Measurements from ENCODE around the gene SCG5.

The SCG5 gene

GRCh38 chr15:32709295-32710033, 68.0 kb downstream of the SCG5 start:
- H3K4me1 ChIP-seq (ENCODE audit: control insufficient read depth, insufficient read depth, low read length): no peaks in the 10 kb centered on the region
- WGBS (ENCODE audit: insufficient coverage, insufficient read length): no CpG with 5 or more reads among the region's 9 CpGs
- H3K36me3 ChIP-seq (ENCODE audit: control insufficient read depth, insufficient read depth, low read length): no peaks in the 10 kb centered on the region
- no peak for DNase-seq (ENCODE audit: low read depth, low spot score)
- H3K27ac ChIP-seq (ENCODE audit: low read length): no peak overlapping the region
- H3K9me3 ChIP-seq (ENCODE audit: control insufficient read depth, insufficient read depth, low read length): no peaks in the 10 kb centered on the region
- no peaks in the 10 kb centered on the region for H3K27me3 ChIP-seq (ENCODE audit: control insufficient read depth, insufficient read depth, low read length)
- H3K4me3 ChIP-seq (ENCODE audit: low read length): no peak overlapping the region

GRCh38 chr15:32715276-32715675, 73.8 kb downstream of the SCG5 start:
- H3K4me3 ChIP-seq (ENCODE audit: low read length): no peak overlapping the region
- H3K36me3 ChIP-seq (ENCODE audit: control insufficient read depth, insufficient read depth, low read length): no peaks in the 10 kb centered on the region
- no peak for DNase-seq (ENCODE audit: low read depth, low spot score)
- no peaks in the 10 kb centered on the region for H3K9me3 ChIP-seq (ENCODE audit: control insufficient read depth, insufficient read depth, low read length)
- H3K27me3 ChIP-seq (ENCODE audit: control insufficient read depth, insufficient read depth, low read length): peaks cover 39% of the 10 kb centered on the region
- peaks cover 5% of the 10 kb centered on the region; the same call in 1 of the 2 replicates for H3K4me1 ChIP-seq (ENCODE audit: control insufficient read depth, insufficient read depth, low read length)
- no CpG with 5 or more reads among the region's 4 CpGs for WGBS (ENCODE audit: insufficient coverage, insufficient read length)
- no peak overlapping the region for H3K27ac ChIP-seq (ENCODE audit: low read length)

GRCh38 chr15:32716216-32716914, 74.9 kb downstream of the SCG5 start:
- no CpG with 5 or more reads among the region's 13 CpGs for whole genome bisulfite sequencing (ENCODE audit: insufficient coverage, insufficient read length)
- H3K4me3 ChIP-seq (ENCODE audit: low read length): no peak overlapping the region

GRCh38 chr15:32716915-32717425, 75.5 kb downstream of the SCG5 start:
- Histone ChIP-seq H3K27me3 (ENCODE audit: control insufficient read depth, insufficient read depth, low read length) (peaks cover 41% of the 10 kb centered on the region), H3K36me3 (ENCODE audit: control insufficient read depth, insufficient read depth, low read length) (no peaks in the 10 kb centered on the region), H3K4me3 (ENCODE audit: low read length) (peak overlapping the region; percentile 27; the same call in 1 of the 2 replicates), H3K9me3 (ENCODE audit: control insufficient read depth, insufficient read depth, low read length) (no peaks in the 10 kb centered on the region), H3K4me1 (ENCODE audit: control insufficient read depth, insufficient read depth, low read length) (peaks cover 5% of the 10 kb centered on the region; the same call in 1 of the 2 replicates), H3K27ac (ENCODE audit: low read length) (no peak overlapping the region)
- WGBS (ENCODE audit: insufficient coverage, insufficient read length): no CpG with 5 or more reads among the region's 21 CpGs
- DNase-seq (ENCODE audit: low read depth, low spot score): no peak

More at GRCh38 chr15:32716216-32716914, 74.9 kb downstream of the SCG5 start:
- Histone ChIP-seq H3K27ac (ENCODE audit: low read length) (no peak overlapping the region), H3K9me3 (ENCODE audit: control insufficient read depth, insufficient read depth, low read length) (no peaks in the 10 kb centered on the region), H3K4me1 (ENCODE audit: control insufficient read depth, insufficient read depth, low read length) (peaks cover 5% of the 10 kb centered on the region; the same call in 1 of the 2 replicates), H3K36me3 (ENCODE audit: control insufficient read depth, insufficient read depth, low read length) (no peaks in the 10 kb centered on the region), H3K27me3 (ENCODE audit: control insufficient read depth, insufficient read depth, low read length) (peaks cover 41% of the 10 kb centered on the region)
- no peak for DNase-seq (ENCODE audit: low read depth, low spot score)

GRCh38 chr15:32717426-32718226, 76.1 kb downstream of the SCG5 start, which contains the start of gene GREM1:
GREM1 (plus strand) TSS chr15:32718004; CDS start chr15:32730691, 12,687 bp downstream.
- no peaks in the 10 kb centered on the region for H3K36me3 ChIP-seq (ENCODE audit: control insufficient read depth, insufficient read depth, low read length)
- no peaks in the 10 kb centered on the region for H3K9me3 ChIP-seq (ENCODE audit: control insufficient read depth, insufficient read depth, low read length)
- peaks cover 5% of the 10 kb centered on the region; the same call in 1 of the 2 replicates for H3K4me1 ChIP-seq (ENCODE audit: control insufficient read depth, insufficient read depth, low read length)
- no peak for DNase-seq (ENCODE audit: low read depth, low spot score)
- peak within 1 kb of the TSS; percentile 27; the same call in 1 of the 2 replicates for H3K4me3 ChIP-seq (ENCODE audit: low read length)
- H3K27ac ChIP-seq (ENCODE audit: low read length): no peak within 1 kb of the TSS
- no CpG with 5 or more reads among the region's 99 CpGs for WGBS (ENCODE audit: insufficient coverage, insufficient read length)
- H3K27me3 ChIP-seq (ENCODE audit: control insufficient read depth, insufficient read depth, low read length): peaks cover 43% of the 10 kb centered on the region

GRCh38 chr15:32718227-32718820, 76.8 kb downstream of the SCG5 start:
- peak overlapping the region; percentile 27; the same call in 1 of the 2 replicates for H3K4me3 ChIP-seq (ENCODE audit: low read length)
- DNase-seq (ENCODE audit: low read depth, low spot score): no peak
- H3K36me3 ChIP-seq (ENCODE audit: control insufficient read depth, insufficient read depth, low read length): no peaks in the 10 kb centered on the region
- H3K9me3 ChIP-seq (ENCODE audit: control insufficient read depth, insufficient read depth, low read length): no peaks in the 10 kb centered on the region
- peaks cover 5% of the 10 kb centered on the region; the same call in 1 of the 2 replicates for H3K4me1 ChIP-seq (ENCODE audit: control insufficient read depth, insufficient read depth, low read length)
- WGBS (ENCODE audit: insufficient coverage, insufficient read length): no CpG with 5 or more reads among the region's 60 CpGs
- no peak overlapping the region for H3K27ac ChIP-seq (ENCODE audit: low read length)
- H3K27me3 ChIP-seq (ENCODE audit: control insufficient read depth, insufficient read depth, low read length): peaks cover 43% of the 10 kb centered on the region

GRCh38 chr15:32718821-32719716, 77.6 kb downstream of the SCG5 start:
- Histone ChIP-seq H3K4me3 (ENCODE audit: low read length) (peak overlapping the region; percentile 27; the same call in 1 of the 2 replicates), H3K4me1 (ENCODE audit: control insufficient read depth, insufficient read depth, low read length) (peaks cover 5% of the 10 kb centered on the region; the same call in 1 of the 2 replicates), H3K27ac (ENCODE audit: low read length) (no peak overlapping the region), H3K9me3 (ENCODE audit: control insufficient read depth, insufficient read depth, low read length) (no peaks in the 10 kb centered on the region), H3K36me3 (ENCODE audit: control insufficient read depth, insufficient read depth, low read length) (no peaks in the 10 kb centered on the region), H3K27me3 (ENCODE audit: control insufficient read depth, insufficient read depth, low read length) (peaks cover 43% of the 10 kb centered on the region)
- no peak for DNase-seq (ENCODE audit: low read depth, low spot score)
- WGBS (ENCODE audit: insufficient coverage, insufficient read length): no CpG with 5 or more reads among the region's 70 CpGs

- no peak overlapping the region for H3K4me3 ChIP-seq (ENCODE audit: low read length)
- H3K4me1 ChIP-seq (ENCODE audit: control insufficient read depth, insufficient read depth, low read length): peaks cover 5% of the 10 kb centered on the region; the same call in 1 of the 2 replicates
- H3K27ac ChIP-seq (ENCODE audit: low read length): no peak overlapping the region
- H3K36me3 ChIP-seq (ENCODE audit: control insufficient read depth, insufficient read depth, low read length): no peaks in the 10 kb centered on the region
- H3K9me3 ChIP-seq (ENCODE audit: control insufficient read depth, insufficient read depth, low read length): no peaks in the 10 kb centered on the region
- no CpG with 5 or more reads among the region's 6 CpGs for WGBS (ENCODE audit: insufficient coverage, insufficient read length)
- H3K27me3 ChIP-seq (ENCODE audit: control insufficient read depth, insufficient read depth, low read length): peaks cover 38% of the 10 kb centered on the region
- no peak for DNase-seq (ENCODE audit: low read depth, low spot score)
These were observed 80.1 kb downstream of the SCG5 start for GRCh38 chr15:32721596-32721995.

- no peaks in the 10 kb centered on the region for H3K36me3 ChIP-seq (ENCODE audit: control insufficient read depth, insufficient read depth, low read length)
- H3K27ac ChIP-seq (ENCODE audit: low read length): no peak overlapping the region
- H3K27me3 ChIP-seq (ENCODE audit: control insufficient read depth, insufficient read depth, low read length): peaks cover 33% of the 10 kb centered on the region
- H3K4me3 ChIP-seq (ENCODE audit: low read length): no peak overlapping the region
- peaks cover 5% of the 10 kb centered on the region; the same call in 1 of the 2 replicates for H3K4me1 ChIP-seq (ENCODE audit: control insufficient read depth, insufficient read depth, low read length)
- no peak for DNase-seq (ENCODE audit: low read depth, low spot score)
- H3K9me3 ChIP-seq (ENCODE audit: control insufficient read depth, insufficient read depth, low read length): no peaks in the 10 kb centered on the region
These were observed 80.6 kb downstream of the SCG5 start for GRCh38 chr15:32722136-32722535.
